ENCODE measurements around the gene HUS1. TPM values are rescaled to one million over a fixed set of nuclear protein-coding genes. Genes with fewer than 3 reads are reported as not detected.

Gene HUS1
- total and polyA plus RNA-seq, 2 of the 4 experiments (the other 2 are of a cell fraction): 16.2 to 18.3 TPM

DNA sequence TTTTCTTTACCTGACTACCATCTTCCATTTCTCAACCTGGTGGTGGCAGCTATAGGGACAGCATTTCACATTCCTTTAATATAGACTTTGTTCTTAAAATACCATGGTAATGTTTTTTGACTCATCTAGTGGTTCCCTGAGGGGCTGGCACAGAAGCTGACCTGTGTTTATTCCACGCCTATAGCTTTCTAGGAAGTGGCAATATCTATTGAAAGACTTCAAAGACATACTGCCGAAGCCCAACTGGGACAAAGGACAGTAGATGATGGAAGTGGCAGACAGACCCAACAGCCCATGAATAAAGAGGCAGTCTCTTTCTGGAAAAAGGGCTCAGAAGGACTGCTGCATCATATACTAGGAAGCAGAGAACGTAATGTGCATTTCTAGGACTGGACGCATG lies 38.3 kb upstream of the HUS1 start:
- TF ChIP-seq POLR2A (IDR thresholded peaks at IDR 0.05; ENCODE audit: low read depth, low read length) (no peak), CHD1 (IDR thresholded peaks at IDR 0.05; ENCODE audit: low read depth, low read length) (no peak), RFX5 (IDR thresholded peaks at IDR 0.05; ENCODE audit: low read depth, low read length) (no peak), MXI1 (IDR thresholded peaks at IDR 0.05; ENCODE audit: borderline replicate concordance, low read depth, low read length) (no peak), BHLHE40 (IDR thresholded peaks at IDR 0.05; ENCODE audit: low read depth, low read length) (no peak), FOS (IDR thresholded peaks at IDR 0.05; ENCODE audit: low read depth, low read length) (no peak), MAFK (IDR thresholded peaks at IDR 0.05; ENCODE audit: low read depth, low read length) (no peak), SMC3 (IDR thresholded peaks at IDR 0.05; ENCODE audit: low read depth, low read length) (no peak), RAD21 (IDR thresholded peaks at IDR 0.05; ENCODE audit: low read length) (no peak), NFE2L2 (IDR thresholded peaks at IDR 0.05; ENCODE audit: low read depth, low read length) (no peak), RCOR1 (IDR thresholded peaks at IDR 0.05; ENCODE audit: insufficient replicate concordance, low read length) (no peak), MAZ (IDR thresholded peaks at IDR 0.05; ENCODE audit: borderline replicate concordance, low read depth, low read length) (no peak), CEBPB (IDR thresholded peaks at IDR 0.05; ENCODE audit: low read depth, low read length) (no peak)
- TF ChIP-seq, protein P1, sequence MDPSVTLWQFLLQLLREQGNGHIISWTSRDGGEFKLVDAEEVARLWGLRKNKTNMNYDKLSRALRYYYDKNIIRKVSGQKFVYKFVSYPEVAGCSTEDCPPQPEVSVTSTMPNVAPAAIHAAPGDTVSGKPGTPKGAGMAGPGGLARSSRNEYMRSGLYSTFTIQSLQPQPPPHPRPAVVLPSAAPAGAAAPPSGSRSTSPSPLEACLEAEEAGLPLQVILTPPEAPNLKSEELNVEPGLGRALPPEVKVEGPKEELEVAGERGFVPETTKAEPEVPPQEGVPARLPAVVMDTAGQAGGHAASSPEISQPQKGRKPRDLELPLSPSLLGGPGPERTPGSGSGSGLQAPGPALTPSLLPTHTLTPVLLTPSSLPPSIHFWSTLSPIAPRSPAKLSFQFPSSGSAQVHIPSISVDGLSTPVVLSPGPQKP (IDR thresholded peaks at IDR 0.05; ENCODE audit: borderline replicate concordance, low read depth, low read length): no peak
- TF ChIP-seq, protein P2, sequence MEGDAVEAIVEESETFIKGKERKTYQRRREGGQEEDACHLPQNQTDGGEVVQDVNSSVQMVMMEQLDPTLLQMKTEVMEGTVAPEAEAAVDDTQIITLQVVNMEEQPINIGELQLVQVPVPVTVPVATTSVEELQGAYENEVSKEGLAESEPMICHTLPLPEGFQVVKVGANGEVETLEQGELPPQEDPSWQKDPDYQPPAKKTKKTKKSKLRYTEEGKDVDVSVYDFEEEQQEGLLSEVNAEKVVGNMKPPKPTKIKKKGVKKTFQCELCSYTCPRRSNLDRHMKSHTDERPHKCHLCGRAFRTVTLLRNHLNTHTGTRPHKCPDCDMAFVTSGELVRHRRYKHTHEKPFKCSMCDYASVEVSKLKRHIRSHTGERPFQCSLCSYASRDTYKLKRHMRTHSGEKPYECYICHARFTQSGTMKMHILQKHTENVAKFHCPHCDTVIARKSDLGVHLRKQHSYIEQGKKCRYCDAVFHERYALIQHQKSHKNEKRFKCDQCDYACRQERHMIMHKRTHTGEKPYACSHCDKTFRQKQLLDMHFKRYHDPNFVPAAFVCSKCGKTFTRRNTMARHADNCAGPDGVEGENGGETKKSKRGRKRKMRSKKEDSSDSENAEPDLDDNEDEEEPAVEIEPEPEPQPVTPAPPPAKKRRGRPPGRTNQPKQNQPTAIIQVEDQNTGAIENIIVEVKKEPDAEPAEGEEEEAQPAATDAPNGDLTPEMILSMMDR (conservative IDR thresholded peaks at IDR 0.05; ENCODE audit: low read depth, low read length): no peak
- TF ChIP-seq, protein P3, sequence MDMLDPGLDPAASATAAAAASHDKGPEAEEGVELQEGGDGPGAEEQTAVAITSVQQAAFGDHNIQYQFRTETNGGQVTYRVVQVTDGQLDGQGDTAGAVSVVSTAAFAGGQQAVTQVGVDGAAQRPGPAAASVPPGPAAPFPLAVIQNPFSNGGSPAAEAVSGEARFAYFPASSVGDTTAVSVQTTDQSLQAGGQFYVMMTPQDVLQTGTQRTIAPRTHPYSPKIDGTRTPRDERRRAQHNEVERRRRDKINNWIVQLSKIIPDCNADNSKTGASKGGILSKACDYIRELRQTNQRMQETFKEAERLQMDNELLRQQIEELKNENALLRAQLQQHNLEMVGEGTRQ (IDR thresholded peaks at IDR 0.05; ENCODE audit: low read depth, low read length): no peak
- no peak overlapping the region for H3K14ac ChIP-seq (replicated peaks; ENCODE audit: low read depth, low read length)
- H2AK9ac ChIP-seq (replicated peaks; ENCODE audit: low read depth, low read length, poor library complexity): no peak overlapping the region
- no peaks in the 10 kb centered on the region for H3K79me1 ChIP-seq (ENCODE audit: low read depth in 1 of 2, low read length in 2 of 2)
- peaks cover 7% of the 10 kb centered on the region for H3K27me3 ChIP-seq (ENCODE audit: control insufficient read depth, insufficient read depth, low read length)
- H4K91ac ChIP-seq (ENCODE audit: insufficient read depth, low read depth, low read length): no peak overlapping the region
- dilution Hi-C loops (cut with HindIII; ENCODE audit: low sequenced_read_pairs, unreplicated experiment): no loop called here
- WGBS, 2 experiments (ENCODE audit: extremely low coverage in 2 of 2, insufficient read length in 1 of 2): 65% methylated on average over 2 of the region's 4 CpGs; no CpG with 5 or more reads in 1 of the 2 experiments
- ChIA-PET CTCF (no interaction called here), POLR2A (ENCODE audit: unreplicated experiment) (no interaction called here)
- no peak overlapping the region for H3K4ac ChIP-seq (ENCODE audit: low read depth, low read length)
- no peak overlapping the region for H2AK5ac ChIP-seq (ENCODE audit: low read depth, low read length)
- H3K18ac ChIP-seq (ENCODE audit: low read depth, low read length): no peak overlapping the region
- no peak overlapping the region for H2BK20ac ChIP-seq (ENCODE audit: low read depth, low read length)
- H2BK120ac ChIP-seq (ENCODE audit: low read depth, low read length): no peak overlapping the region
- H4K5ac ChIP-seq (ENCODE audit: low read depth, low read length): no peak overlapping the region
- no peaks in the 10 kb centered on the region for H3K9me3 ChIP-seq (ENCODE audit: control insufficient read depth, insufficient read depth, low read length)
- H4K20me1 ChIP-seq (ENCODE audit: insufficient read depth, low read length): no peaks in the 10 kb centered on the region
- no peak overlapping the region for H2BK5ac ChIP-seq (ENCODE audit: low read depth, low read length, poor library complexity, severe bottlenecking)
- H3K36me3 ChIP-seq (ENCODE audit: control insufficient read depth, insufficient read depth, low read length): no peaks in the 10 kb centered on the region
- intact Hi-C loops (cut with micrococcal nuclease): no loop called here
- no peak overlapping the region for H3K23ac ChIP-seq (ENCODE audit: low read depth, low read length)
- DNase-seq (no peak), ATAC-seq (ENCODE audit: low read depth) (no peak)
- H3K9ac ChIP-seq (ENCODE audit: low read depth, low read length): no peak overlapping the region
- H3K4me3 ChIP-seq (ENCODE audit: insufficient read depth, low read depth, low read length): no peak overlapping the region
- BruUV-seq (replicated peaks): no TSS peak
- no peaks in the 10 kb centered on the region for H3K9me1 ChIP-seq (ENCODE audit: insufficient read depth, low read length)
- no peak overlapping the region for H3K56ac ChIP-seq (ENCODE audit: extremely low read depth, insufficient read depth, low read length)
- H3K27ac ChIP-seq (ENCODE audit: insufficient read depth, low read length): no peak overlapping the region
- no peak overlapping the region for H3K4me2 ChIP-seq (ENCODE audit: low read depth, low read length)
- H4K8ac ChIP-seq (ENCODE audit: low read depth in 2 of 2, low read length in 2 of 2): no peak overlapping the region
- in situ Hi-C loops (cut with MboI; ENCODE audit: low sequenced_read_pairs): no loop called here
- H3K4me1 ChIP-seq (ENCODE audit: control insufficient read depth, insufficient read depth, low read length): no peaks in the 10 kb centered on the region
- H2AFZ ChIP-seq (replicated peaks; ENCODE audit: low read length, poor library complexity): no peak overlapping the region
- H2BK15ac ChIP-seq (ENCODE audit: low read depth, low read length): no peak overlapping the region
